Measurements from ENCODE around the gene GNE. TPM values are rescaled to one million over a fixed set of nuclear protein-coding genes. Genes with fewer than 3 reads are reported as not detected.

The GNE gene
- total and polyA plus RNA-seq, 2 of the 13 experiments (the other 11 are each of a cell fraction or from before 2014, with no cell fraction given), result 16.1 to 24.1 TPM

- TF ChIP-seq ZNF891 (CRISPR knock-in tag; IDR thresholded peaks at IDR 0.05) (peak; percentile 87), CEBPG (CRISPR knock-in tag; IDR thresholded peaks at IDR 0.05) (no peak), ZNF720 (CRISPR knock-in tag; IDR thresholded peaks at IDR 0.05) (no peak), TBX3 (IDR thresholded peaks at IDR 0.05; ENCODE audit: borderline replicate concordance) (peak; percentile 51; the same call in 1 of the 2 replicates), ZNF230 (CRISPR knock-in tag; IDR thresholded peaks at IDR 0.05) (0 out of 2 replicates have a peak, but pooled peaks have one; percentile 78), ONECUT2 (CRISPR knock-in tag; IDR thresholded peaks at IDR 0.05) (no peak), GLMP (CRISPR knock-in tag; IDR thresholded peaks at IDR 0.05; ENCODE audit: borderline replicate concordance) (no peak), CENPBD1 (CRISPR knock-in tag; IDR thresholded peaks at IDR 0.05; ENCODE audit: borderline replicate concordance, low read depth) (peak; percentile 62; the same call in 1 of the 2 replicates), RNF219 (CRISPR knock-in tag; IDR thresholded peaks at IDR 0.05) (no peak), GTF3A (CRISPR knock-in tag; conservative IDR thresholded peaks at IDR 0.05) (no peak), MAX (IDR thresholded peaks at IDR 0.05) (peak; percentile 81), PAX8 (CRISPR knock-in tag; IDR thresholded peaks at IDR 0.05; ENCODE audit: borderline replicate concordance) (no peak), MIER3 (CRISPR knock-in tag; IDR thresholded peaks at IDR 0.05; ENCODE audit: borderline replicate concordance) (peak; percentile 73), ETV5 (CRISPR knock-in tag; IDR thresholded peaks at IDR 0.05; ENCODE audit: borderline replicate concordance) (peak; percentile 34; the same call in 1 of the 2 replicates), ZNF569 (CRISPR knock-in tag; IDR thresholded peaks at IDR 0.05; ENCODE audit: borderline replicate concordance) (no peak), ZNF572 (CRISPR knock-in tag; IDR thresholded peaks at IDR 0.05) (no peak), PCBP1 (IDR thresholded peaks at IDR 0.05; ENCODE audit: borderline replicate concordance, low read depth, low read length) (no peak), NR2C2 (CRISPR knock-in tag; IDR thresholded peaks at IDR 0.05; ENCODE audit: borderline replicate concordance) (no peak), DRAP1 (CRISPR knock-in tag; IDR thresholded peaks at IDR 0.05) (peak; percentile 98), FOXK1 (CRISPR knock-in tag; IDR thresholded peaks at IDR 0.05; ENCODE audit: borderline replicate concordance, low read depth) (peak; percentile 85; the same call in 1 of the 2 replicates), ZGPAT (CRISPR knock-in tag; IDR thresholded peaks at IDR 0.05) (peak; percentile 71)
These were observed at the start of gene GNE (continued) for GRCh38 chr9:36258208-36258995.
